Transverse colon (tissue), 1 donor: ENCODE results near the gene ST3GAL3.

Source experiments
- EP300 ChIP-seq: sonication (generic); formaldehyde crosslinking; IDR thresholded peaks from one replicate; pipeline ENCODE4 v1.6.1; 2017; ENCODE audit warnings: antibody characterized with exemption, low read depth
- POLR2A ChIP-seq: fragments of 450-650 bp; IDR thresholded peaks from one replicate; pipeline ENCODE4 v1.6.1; 2016; ENCODE audit warnings: antibody characterized with exemption, mild to moderate bottlenecking, moderate library complexity

DNA sequence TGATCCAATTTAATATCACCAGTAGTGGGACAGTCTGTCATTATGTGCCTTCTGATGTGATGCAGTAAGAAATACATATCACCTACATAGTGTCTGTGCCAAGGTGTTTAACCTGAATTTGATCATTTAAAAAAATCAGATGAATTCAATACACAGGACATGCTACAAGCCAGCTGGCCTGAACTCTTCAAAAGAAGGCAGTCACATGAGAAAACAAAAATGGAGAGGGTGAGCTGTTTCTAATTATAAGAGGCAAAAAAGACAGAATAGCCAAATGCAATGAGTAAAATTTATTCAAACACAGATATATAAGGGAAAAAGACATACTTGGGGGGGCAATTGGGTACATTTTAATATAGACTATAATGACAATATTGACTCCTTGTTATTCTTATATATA is 66.5 kb downstream of the ST3GAL3 start:
- TF ChIP-seq POLR2A (no peak), EP300 (no peak)
